HepG2 (cell line): ENCODE data around the gene HS2ST1. TPM values are rescaled to one million over a fixed set of nuclear protein-coding genes. Genes with fewer than 3 reads are reported as not detected.
A peak's percentile ranks its signal among the peaks of the same experiment; 100 is the strongest.

ENCODE experiments used
- ARID2 ChIP-seq: sonication (generic); formaldehyde crosslinking; IDR thresholded peaks from 2 replicates; pipeline ENCODE4 v1.8.1; 2022; ENCODE audit warnings: mild to moderate bottlenecking, missing genetic modification reagents, borderline replicate concordance
- BCL3 ChIP-seq: sonication (generic); formaldehyde crosslinking; IDR thresholded peaks from 2 replicates; pipeline ENCODE4 v1.5.1; 2020; ENCODE audit warnings: mild to moderate bottlenecking, missing genetic modification reagents, moderate library complexity
- CEBPG ChIP-seq: IDR thresholded peaks from 2 replicates; pipeline ENCODE4 v1.6.1; 2016
- ETV6 ChIP-seq: sonication (generic); formaldehyde crosslinking; conservative IDR thresholded peaks from 2 replicates; pipeline ENCODE4 v1.4.0; 2020; ENCODE audit warnings: missing genetic modification reagents
- HDAC2 ChIP-seq: sonication (generic); formaldehyde crosslinking; IDR thresholded peaks from 2 replicates; pipeline ENCODE4 v1.4.0; 2020; ENCODE audit warnings: missing genetic modification reagents
- HNRNPLL ChIP-seq: fragments of 200-400 bp; formaldehyde crosslinking; IDR thresholded peaks from 2 replicates; pipeline ENCODE4 v1.6.1; 2017; ENCODE audit warnings: mild to moderate bottlenecking, low read depth, low read length; ENCODE audit not compliant: poor library complexity, severe bottlenecking
- MAFK ChIP-seq, 2 experiments: IDR thresholded peaks in 1 of 2; conservative IDR thresholded peaks in 1 of 2; 2 replicates each; pipeline ENCODE4 v1.6.1; 2011; ENCODE audit warnings: improper control_type of control experiment in 2 of 2, low read length in 2 of 2
- MIER3 ChIP-seq: IDR thresholded peaks from 2 replicates; pipeline ENCODE4 v1.6.1; 2016; ENCODE audit warnings: missing compliant biosample characterization, borderline replicate concordance
- RAD21 ChIP-seq: fragments of 450-650 bp; formaldehyde crosslinking; IDR thresholded peaks from 2 replicates; pipeline ENCODE4 v1.5.0; 2020; ENCODE audit warnings: mild to moderate bottlenecking
- RARG ChIP-seq: sonication (generic); formaldehyde crosslinking; IDR thresholded peaks from 2 replicates; pipeline ENCODE4 v1.4.0; 2020; ENCODE audit warnings: low read depth, mild to moderate bottlenecking, missing genetic modification reagents
- SNAPC5 ChIP-seq: sonication (generic); formaldehyde crosslinking; IDR thresholded peaks from 2 replicates; pipeline ENCODE4 v1.8.1; 2023; ENCODE audit warnings: mild to moderate bottlenecking, missing genetic modification reagents, borderline replicate concordance
- TERF1 ChIP-seq: sonication (generic); formaldehyde crosslinking; IDR thresholded peaks from 2 replicates; pipeline ENCODE4 v1.8.0; 2022; ENCODE audit warnings: mild to moderate bottlenecking, missing genetic modification reagents, moderate library complexity
- TIGD3 ChIP-seq: sonication (generic); formaldehyde crosslinking; IDR thresholded peaks from 2 replicates; pipeline ENCODE4 v1.5.1; 2020; ENCODE audit warnings: mild to moderate bottlenecking, missing genetic modification reagents, borderline replicate concordance
- ZBTB7A ChIP-seq: sonication (generic); formaldehyde crosslinking; IDR thresholded peaks from 2 replicates; pipeline ENCODE4 v1.8.0; 2022; ENCODE audit warnings: mild to moderate bottlenecking, missing genetic modification reagents
- ZFP1 ChIP-seq: IDR thresholded peaks from 2 replicates; pipeline ENCODE4 v1.6.1; 2016
- ZFP41 ChIP-seq: sonication (generic); formaldehyde crosslinking; IDR thresholded peaks from 2 replicates; pipeline ENCODE4 v1.4.0; 2020; ENCODE audit warnings: mild to moderate bottlenecking, missing genetic modification reagents, borderline replicate concordance
- ZNF253 ChIP-seq: sonication (generic); formaldehyde crosslinking; IDR thresholded peaks from 2 replicates; pipeline ENCODE4 v1.8.0; 2022; ENCODE audit warnings: mild to moderate bottlenecking, missing genetic modification reagents, borderline replicate concordance
- ZNF276 ChIP-seq: sonication (generic); formaldehyde crosslinking; IDR thresholded peaks from 2 replicates; pipeline ENCODE4 v1.4.0; 2020; ENCODE audit warnings: mild to moderate bottlenecking, low read depth, missing genetic modification reagents
- ZNF382 ChIP-seq: sonication (generic); formaldehyde crosslinking; IDR thresholded peaks from 2 replicates; pipeline ENCODE4 v1.5.0; 2020; ENCODE audit warnings: missing genetic modification reagents, mild to moderate bottlenecking, borderline replicate concordance
- ZNF414 ChIP-seq: sonication (generic); formaldehyde crosslinking; IDR thresholded peaks from 2 replicates; pipeline ENCODE4 v1.5.0; 2020; ENCODE audit warnings: missing genetic modification reagents
- ZNF737 ChIP-seq: sonication (generic); formaldehyde crosslinking; IDR thresholded peaks from 2 replicates; pipeline ENCODE4 v1.5.0; 2020; ENCODE audit warnings: missing genetic modification reagents, mild to moderate bottlenecking, borderline replicate concordance
- ZNF776 ChIP-seq: sonication (generic); formaldehyde crosslinking; IDR thresholded peaks from 2 replicates; pipeline ENCODE4 v1.4.0; 2020; ENCODE audit warnings: mild to moderate bottlenecking, missing genetic modification reagents
- polyA plus RNA-seq, 8 experiments: library from polyadenylated mRNA; depleted of rRNA in 3 of 8; stranded (reverse) in 7 of 8; unstranded in 1 of 8; fragments of >200 nt; fragmentation: Illumina TruSeq in 4 of 8; extraction: Trizol in 4 of 8; gene quantifications; 2 replicates each; pipeline versions ENCODE4 v1.2.1 to v1.2.3, GENCODE V29; 2011 to 2016; ENCODE audit warnings: low read depth in 4 of 8, missing spikeins in 1 of 8, mixed read lengths in 1 of 8; ENCODE audit not compliant: insufficient read depth in 1 of 8
- total RNA-seq, 5 experiments: library from RNA; depleted of rRNA; stranded (reverse); fragments of >200 nt; fragmentation: Illumina TruSeq; extraction: Trizol; gene quantifications; 2 replicates each; pipeline ENCODE4 v1.2.3, GENCODE V29; 2016; ENCODE audit warnings: low read depth in 1 of 5

The HS2ST1 gene
- total and polyA plus RNA-seq, 2 of the 13 experiments (the other 11 are each of a cell fraction or from before 2014, with no cell fraction given) = 22.1 to 58.7 TPM

- TF ChIP-seq TIGD3 (CRISPR knock-in tag) (no peak), MIER3 (CRISPR knock-in tag) (no peak), BCL3 (CRISPR knock-in tag) (0 out of 2 replicates have a peak, but pooled peaks have one; percentile 39), ARID2 (CRISPR knock-in tag) (no peak), ZFP1 (CRISPR knock-in tag) (no peak), RARG (CRISPR knock-in tag) (no peak), ZNF776 (CRISPR knock-in tag) (no peak), CEBPG (CRISPR knock-in tag) (peak; percentile 74), RAD21 (CRISPR knock-in tag) (no peak), TERF1 (CRISPR knock-in tag) (no peak), ZNF382 (CRISPR knock-in tag) (no peak), ZNF414 (CRISPR knock-in tag) (no peak), HNRNPLL (no peak), ZNF276 (CRISPR knock-in tag) (no peak), MAFK (conservative IDR thresholded peaks at IDR 0.05 in 1 of 2, IDR thresholded peaks at IDR 0.05 in 1 of 2; ENCODE audit: low read length in 2 of 2) (no peak), ZBTB7A (CRISPR knock-in tag) (no peak; the same call in 1 of the 2 replicates), SNAPC5 (CRISPR knock-in tag) (no peak), ZFP41 (no peak), ZNF253 (CRISPR knock-in tag) (no peak), ETV6 (CRISPR knock-in tag) (no peak), HDAC2 (CRISPR knock-in tag) (0 out of 2 replicates have a peak, but pooled peaks have one; percentile 42), ZNF737 (CRISPR knock-in tag) (no peak)
Measured at GRCh38 chr1:86981482-86982213, 67.2 kb downstream of the HS2ST1 start (continued).
